ENCODE measurements around the gene SPEN.

- TF ChIP-seq CTCF (IDR thresholded peaks at IDR 0.05; ENCODE audit: borderline replicate concordance, extremely low read depth, low read length, poor library complexity, severe bottlenecking) (no peak), EZH2 (IDR thresholded peaks at IDR 0.05; ENCODE audit: borderline replicate concordance, low read depth, low read length, severe bottlenecking) (no peak)
Measured at GRCh38 chr1:15936025-15936424, 88.5 kb downstream of the SPEN start.
